GM19395 (cell line): Measurements from ENCODE around the gene PRDM15.
A peak's percentile ranks its signal among the peaks of the same experiment; 100 is the strongest.

Experiments
- ATAC-seq: cut with Tn5 transposase; IDR thresholded peaks from one replicate; pipeline ENCODE4 v1.9.1; 2021; ENCODE audit warnings: mild to moderate bottlenecking, moderate library complexity; ENCODE audit not compliant: unreplicated experiment

The PRDM15 gene

DNA sequence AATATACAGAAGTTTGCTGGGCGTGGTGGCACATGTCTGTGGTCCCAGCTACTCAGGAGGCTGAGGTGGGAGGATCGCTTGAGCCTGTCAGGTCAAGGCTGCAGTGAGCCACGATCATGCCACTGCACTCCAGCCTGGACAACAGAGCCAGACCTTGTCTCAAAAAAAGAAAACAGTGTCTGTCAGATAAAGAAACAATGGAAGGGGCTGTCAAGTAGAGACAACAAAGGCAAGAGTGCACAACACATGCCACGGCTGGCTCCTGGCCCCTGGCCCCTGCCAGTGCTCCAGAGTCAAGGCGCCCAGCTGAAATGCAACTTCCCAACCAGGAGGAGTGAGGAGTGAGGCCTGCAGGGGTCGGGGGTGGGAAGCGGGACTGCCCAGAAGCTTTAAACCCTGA lies 32.6 kb downstream of the PRDM15 start:
- ATAC-seq = no peak

DNA sequence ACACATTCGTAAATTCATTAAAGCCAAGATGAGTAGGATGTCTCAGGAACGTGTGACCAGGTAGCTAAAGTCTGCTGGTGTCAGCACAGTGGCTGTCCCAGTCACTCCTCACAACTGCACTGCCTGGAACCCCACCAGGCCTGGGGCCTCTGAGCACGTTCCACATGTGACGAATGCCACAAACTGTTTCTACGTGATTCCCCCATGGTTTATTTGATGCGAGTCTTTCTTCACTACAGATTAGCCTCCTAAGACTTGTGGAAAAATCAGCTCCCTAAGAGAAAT lies 33.2 kb downstream of the PRDM15 start:
- no peak for ATAC-seq

DNA sequence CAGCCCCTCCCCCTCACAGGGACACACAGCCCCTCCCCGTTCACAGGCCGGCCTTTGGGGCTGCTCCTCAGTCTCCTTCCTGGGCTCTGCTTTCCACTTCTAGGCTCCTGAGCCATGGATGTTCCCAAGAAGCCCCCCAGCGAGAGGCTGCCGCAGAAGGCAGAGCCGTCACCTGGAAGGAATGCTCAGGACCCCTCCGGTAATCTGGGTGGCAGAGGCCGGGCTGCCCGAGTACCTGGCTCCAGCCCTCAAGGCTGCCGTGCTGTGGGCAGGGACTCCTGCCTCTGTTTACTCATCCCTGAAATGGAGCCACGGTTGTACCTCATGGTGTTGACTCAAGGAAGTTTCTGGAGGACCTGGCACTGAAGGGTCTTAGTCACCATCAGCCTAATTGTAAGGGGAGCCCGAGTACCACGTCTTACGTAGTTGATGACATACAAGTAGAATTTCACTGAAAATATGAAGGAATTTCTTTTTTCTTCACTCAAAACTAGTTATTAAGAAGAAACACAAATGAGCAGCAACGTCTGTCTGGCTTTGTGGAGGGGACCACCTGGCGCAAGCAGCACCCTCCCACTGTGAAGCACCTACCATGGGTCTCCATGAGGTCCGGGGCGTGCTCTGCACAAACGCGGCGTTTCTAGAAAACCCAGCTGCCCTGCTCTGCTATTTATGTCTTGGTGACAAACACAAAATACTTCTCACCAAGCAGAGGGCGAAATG lies 33.7 kb downstream of the PRDM15 start:
- ATAC-seq = no peak

DNA sequence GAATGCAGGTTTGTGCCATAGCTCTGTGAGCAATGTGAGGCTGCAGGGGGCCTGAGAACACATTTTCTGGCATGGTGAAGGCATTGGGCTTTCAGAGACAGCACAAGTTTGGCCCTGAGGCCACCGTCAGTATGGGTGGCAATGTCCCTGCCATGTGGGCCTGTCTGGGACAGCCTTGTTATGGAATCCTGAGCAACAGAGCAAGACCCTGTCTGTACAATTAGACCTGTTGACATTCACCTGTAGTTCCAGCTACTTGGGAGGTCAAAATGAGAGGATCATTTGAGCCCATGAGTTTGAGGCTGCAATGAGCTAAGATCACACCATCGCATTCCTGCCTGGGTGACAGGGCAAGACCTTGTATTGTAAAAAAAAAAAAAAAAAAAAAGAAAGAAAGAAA lies 35.6 kb downstream of the PRDM15 start:
- no peak for ATAC-seq

DNA sequence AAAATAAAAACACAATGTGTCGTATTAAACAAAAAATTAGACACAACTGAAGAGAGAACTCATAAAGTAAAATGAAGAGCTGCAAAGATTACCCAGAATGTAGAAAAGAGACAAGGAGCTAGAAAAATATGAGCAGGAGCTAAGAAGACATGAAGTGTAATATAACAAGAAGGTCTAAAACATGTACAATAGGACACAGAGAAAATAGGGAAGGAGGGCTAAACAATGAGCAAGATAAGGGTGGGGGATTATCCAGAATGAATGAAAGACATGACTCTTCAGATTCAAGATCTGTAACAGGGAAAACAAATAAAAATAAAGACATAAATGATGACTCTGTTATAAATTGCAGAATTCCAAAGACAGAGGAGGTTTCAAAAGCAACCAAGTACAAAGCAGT lies 38.3 kb downstream of the PRDM15 start:
- ATAC-seq = no peak

DNA sequence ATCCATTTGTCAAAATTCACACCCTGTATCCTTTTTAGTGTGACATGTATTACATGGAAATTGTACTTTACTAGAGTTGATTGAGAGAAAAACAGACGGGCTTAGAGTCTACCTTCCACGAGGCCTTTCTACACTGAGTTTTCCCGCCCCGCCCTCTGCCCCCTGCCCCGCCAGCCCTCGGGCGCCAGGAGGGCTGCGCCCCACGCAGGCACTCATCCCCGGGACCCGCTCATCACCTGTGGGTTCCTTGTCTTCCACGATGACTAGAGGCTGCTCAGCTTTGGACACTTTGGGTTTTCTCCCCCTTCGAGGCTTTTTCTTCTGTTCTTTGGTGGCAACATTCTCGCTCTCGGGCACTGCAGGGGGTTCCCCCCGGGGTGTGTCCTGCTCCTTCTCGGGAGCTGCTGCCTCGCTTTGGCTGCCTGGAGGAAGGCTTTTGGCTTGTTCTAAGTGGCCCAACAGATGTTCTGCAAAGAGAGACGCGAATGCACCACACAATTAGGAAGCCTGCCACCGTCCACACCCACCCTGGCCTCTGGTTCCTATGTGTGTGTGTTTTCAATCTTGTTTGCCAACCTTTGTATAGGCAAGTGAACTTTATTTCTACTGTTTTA lies 39.6 kb downstream of the PRDM15 start:
- ATAC-seq = no peak

DNA sequence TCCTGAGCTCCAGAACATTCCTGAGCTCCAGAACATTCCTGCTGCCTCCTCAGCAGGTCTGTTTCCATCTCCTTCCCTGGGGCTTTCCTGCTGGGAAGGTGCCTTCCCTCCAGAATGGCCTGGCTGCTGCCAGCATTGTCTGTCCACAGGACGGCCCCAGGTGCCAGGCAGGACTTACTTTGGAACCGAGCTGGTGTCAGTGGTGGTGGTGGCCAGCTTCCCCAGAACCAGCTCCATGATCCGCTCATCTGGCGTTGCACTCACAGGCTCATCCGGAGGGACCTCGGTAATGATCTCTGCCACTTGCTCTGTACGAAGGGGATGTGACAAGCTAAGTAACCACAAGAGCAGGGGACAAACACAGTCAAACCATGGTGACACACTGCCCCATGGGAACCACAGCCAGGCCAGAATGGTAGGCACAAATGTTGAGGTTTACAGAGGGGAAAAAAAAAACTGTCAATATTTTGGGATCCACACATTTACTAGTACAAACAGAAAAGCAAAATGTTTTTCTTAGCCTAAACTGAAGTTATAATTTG lies 41.3 kb downstream of the PRDM15 start:
- no peak for ATAC-seq

DNA sequence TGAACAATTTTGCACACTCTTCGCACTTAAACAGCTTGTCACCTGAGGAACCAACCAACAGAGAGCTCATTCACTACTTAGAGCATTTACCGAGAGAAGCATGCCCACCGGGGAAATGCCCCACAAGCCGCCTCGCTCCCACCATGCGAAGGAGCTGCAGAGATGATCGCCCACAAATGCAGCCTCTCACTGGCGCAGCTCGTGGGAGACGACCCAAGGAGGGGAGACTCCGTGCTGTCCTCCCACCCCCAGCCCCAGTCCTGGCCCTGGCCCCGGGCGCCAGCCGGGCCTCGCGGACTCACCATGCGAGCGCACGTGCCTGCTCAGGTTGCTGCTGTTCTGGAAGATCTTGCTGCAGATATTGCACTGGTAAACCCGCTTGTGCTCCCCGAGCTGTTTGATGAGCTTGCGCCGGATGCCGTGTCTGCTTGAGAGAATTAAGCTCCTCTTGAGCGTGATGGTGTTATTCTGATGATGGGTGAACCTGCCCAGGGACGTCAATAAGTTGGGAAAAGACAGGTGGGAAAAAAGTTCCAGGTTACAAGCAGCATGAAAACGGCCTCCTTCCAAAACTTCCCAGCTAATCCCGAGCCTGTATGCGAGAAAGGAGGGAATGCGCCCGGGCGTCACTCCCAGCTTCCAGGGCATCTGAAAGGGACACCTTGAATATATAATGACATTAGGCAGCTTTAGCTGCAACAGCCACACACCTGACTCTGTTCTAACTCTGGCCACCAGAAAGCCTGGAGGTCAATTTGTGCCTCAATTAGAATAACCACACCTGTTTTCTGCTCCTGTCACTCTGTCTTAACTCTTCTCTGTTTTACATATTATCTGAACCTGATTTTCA lies 42.8 kb downstream of the PRDM15 start:
- ATAC-seq = no peak

DNA sequence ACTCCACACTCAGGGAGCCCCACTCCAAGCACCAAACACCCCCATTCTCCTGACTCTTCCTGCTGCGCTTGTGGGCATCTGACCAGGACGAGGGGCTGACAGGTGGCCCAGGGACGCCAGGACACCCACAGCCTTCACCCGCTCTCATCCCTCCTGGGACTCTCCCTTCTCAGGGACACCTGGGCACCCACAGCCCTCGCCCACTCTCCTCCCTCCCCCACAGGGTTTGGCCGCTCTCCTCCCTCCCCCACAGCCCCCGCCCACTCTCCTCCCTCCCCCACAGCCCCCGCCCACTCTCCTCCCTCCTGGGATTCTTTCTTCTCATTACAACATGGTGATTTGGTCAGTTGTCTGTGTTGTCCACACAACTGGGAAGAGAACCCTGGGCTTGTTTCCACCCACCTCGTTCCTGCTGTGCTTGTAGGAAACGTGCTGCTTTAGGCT lies 43.4 kb downstream of the PRDM15 start:
- ATAC-seq = no peak

DNA sequence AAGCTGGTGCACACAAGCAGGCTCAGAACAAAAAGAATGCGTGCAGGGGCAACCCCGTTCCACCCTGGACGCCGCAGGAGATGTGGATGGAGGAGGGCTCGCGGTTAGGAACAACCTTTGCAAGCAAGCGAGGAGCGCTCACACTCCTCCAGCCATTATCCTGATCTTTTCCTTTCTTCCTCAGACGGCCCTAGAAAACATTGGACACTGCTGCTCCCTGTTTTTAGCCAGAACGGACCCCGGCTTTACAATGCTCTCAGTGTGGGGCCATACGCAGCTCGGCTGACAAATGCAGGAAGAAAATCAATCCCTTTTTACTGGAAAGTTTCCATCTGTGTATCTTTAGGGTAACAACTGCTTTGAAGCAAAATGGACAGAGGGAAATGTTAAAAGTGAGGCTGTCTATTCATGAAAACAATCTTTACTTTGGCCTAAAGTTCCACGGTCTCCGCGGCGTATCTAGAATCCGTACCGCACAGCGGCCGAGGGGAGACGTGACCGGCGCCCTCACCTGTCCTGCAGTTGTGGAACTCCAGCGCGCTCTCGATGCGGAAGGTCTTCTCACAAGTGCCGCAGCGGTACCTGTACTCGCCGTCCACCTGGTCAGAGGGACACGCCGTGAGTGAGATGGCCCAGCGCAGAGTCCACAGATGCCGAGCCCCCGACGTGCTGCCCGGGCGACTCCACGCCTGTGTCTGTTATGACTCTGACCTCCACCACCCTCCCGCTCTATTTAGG lies 44.0 kb downstream of the PRDM15 start:
- no peak for ATAC-seq

DNA sequence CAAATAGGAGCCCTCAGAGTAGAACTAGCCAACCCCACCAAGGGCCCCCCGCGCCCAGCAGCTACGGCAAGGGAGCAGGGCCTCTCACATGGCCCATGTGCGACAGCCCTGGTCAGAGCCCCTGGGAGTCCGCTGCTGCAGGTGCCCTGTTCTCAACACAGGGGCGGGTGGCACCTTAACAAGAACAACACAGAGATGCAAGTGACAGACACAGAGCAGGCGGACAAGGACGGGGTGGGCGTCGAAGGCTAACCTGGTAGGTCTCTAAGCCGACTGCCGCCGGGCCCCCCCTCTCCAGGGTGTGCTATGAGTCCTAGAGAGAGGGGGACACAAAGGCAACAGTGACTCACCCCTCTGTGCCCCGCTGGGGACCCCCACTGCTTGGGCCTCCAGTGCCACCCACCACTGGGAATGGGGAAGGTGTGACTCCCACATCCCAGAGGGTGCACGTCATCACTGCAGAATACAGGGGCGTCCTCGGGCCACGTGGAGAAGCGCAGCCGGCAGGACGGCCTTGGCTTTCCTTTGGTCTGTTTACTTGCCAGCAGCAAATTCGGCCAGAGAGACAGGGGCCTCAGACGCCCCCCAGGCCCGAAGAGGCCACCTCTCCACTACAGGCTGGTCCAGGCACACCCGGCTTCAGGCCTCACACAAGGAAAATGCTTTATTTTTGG lies 44.8 kb downstream of the PRDM15 start:
- ATAC-seq = no peak

DNA sequence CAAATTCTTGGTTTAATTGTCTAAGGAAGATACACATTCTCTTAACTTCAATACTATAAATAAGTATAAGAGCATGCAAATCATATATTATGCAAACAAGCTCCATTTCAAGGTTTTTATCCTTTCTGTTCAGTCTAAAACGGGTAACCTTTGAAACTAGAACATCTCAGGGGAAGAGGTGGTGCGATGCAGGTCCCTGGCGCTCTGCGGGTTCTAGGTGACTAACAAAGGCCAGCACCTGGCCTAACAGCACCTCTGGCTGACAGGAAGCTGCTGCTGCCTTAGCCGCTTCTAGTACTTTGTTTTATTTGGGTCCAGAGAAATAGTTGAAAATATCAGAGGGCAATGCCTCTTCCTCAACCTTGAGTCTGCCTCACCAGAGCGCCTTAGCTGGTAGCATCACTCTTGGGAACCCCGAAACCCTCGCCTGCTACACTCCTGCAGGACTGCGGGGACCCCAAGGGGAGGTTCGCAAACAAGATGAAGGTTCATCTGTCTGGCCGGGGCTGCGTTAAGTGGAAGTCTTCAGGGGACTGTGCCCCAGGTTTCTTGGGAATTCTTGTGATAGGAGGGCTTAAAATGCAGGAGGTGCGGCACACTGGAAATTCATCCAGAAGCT lies 45.5 kb downstream of the PRDM15 start:
- ATAC-seq = peak; percentile 82

DNA sequence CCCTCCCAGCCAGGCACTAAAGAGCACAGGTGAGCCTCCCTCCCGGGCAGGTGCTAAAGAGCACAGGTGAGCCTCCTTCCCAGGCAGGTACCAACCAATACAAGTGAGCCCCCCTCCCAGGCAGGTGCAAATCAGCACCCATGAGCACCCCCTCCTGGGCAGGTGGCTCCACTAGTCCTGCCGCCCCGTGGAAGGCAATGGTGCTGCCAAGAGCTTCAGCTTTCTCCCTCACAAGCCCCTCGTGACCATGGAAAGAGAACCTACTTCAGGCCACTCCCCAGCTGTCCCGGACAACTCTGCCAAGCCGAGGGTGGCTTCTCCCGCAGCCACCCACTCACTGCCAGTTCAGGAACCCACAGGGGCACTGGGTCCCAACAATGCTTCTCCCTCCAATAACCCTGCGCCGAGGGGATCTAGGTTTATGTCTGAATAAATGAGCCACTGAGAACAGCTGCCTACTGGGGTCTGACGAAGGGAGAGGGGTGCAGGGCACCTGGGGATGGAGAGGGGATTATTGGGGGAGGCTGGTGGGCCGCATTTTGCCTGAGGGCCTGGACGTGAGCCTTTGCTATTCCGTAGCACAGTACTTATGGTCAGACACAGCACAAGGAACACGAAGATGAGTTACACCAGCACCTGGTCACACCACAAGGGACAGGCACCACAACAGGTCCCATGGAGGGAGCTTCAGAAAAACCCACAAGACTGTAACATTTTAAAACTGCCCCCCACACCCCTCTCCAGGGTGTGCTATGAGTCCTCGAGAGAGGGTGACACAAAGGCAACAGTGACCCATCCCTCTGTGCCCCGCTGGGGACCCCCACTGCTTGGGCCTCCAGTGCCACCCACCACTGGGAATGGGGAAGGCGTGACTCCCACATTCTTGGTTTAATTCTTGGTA lies 46.3 kb downstream of the PRDM15 start:
- peak; percentile 70 for ATAC-seq

DNA sequence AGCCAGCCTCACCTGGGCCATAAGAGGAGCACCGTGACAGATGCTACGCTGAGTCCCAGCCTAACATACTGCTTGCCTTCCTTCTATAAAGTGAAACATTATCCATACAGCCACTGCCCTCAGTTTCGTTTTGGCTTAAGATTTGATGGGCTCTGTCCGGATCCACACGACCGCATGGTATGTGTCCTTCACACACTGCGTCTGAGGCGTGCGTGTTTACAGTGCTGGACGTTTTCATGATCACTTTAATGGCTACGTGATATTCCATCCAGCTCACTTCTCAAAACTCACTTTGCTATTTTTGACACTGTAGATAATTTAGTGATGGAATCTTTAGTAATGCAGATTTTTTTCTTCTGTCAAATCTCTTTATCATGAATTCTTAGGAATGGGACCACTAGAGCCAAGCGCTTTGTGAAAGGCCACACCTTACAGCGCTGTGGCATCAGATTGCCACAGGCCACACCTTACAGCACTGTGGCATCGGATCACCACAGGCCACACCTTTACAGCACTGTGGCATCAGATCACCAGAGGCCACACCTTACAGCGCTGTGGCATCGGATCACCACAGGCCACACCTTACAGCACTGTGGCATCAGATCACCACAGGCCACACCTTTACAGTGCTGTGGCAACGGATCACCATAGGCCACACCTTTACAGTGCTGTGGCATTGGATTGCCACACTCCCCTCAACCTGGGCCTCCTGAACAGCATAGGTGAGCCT lies 47.1 kb downstream of the PRDM15 start:
- ATAC-seq = no peak

DNA sequence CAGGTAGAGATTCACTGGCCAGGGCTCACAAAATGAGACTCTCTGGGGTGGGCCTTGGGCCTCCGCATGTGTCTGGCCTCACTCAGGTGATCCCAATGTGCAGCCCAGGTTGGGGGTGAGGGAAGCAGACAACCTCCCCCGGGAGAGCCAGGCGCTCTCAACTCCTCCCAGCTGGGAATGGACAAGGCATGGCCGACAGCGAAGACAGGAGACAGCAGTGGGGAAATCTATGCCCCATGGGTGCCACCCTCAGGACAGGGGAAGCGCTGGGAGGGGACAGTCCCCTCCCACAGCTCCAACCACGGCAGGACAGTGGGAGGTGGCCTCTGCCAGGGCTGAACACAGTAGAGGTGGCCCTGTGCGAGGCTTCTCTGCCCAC lies 47.7 kb downstream of the PRDM15 start:
- ATAC-seq = no peak

DNA sequence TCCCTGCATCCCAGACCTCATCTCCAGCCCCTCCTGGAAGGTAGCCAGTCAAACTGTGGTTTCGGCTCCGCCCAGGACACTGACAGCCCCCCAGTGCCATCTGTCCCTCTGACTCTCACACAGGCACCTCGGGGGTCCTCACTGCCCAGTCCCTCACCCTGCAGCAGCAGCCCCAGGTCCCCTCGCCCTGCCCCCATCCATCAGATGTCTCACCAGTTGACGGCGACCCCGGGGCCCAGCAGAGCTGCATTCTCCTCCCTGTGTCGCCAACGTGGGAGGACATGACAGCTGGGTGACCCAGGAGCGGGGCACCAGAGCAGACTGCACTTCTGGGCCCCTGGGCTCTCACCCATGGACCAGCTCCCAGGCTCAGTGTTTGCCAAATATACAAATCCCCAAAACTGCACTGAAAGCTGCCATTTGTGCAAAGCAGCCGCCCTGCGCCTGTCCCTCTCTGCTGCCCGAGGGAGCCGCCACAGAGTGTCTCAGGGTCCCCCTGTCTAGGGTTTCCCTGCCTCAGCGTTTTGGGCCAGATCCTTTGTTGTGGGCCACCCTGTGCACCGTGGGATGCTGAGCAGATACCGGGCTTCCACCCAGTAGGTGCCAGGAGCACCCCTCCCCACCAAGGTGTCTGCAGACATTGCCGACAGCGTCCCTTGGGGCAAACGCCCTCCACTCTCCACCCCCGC lies 48.2 kb downstream of the PRDM15 start:
- no peak for ATAC-seq

DNA sequence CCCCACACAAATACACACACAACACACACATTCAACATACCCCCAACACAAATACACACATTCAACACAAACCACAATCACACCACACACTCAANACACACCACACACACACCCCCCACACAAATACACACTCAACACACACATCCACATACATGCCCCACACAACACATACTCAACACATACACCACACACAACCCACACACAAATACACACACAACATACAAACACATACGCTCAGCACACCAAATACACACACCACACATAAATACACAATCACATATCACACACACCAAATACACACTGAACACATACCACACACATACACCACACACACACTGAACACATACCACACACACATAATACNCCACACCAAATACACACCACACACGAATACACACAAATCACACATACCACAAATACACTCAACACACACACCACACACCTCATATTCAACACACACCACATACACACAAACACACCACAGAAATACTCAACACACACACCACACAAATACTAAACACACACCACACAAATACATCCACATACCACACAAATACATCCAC lies 48.9 kb downstream of the PRDM15 start:
- ATAC-seq = no peak
